Stimulated activated CD4-positive, alpha-beta T cell treated with anti-CD3 and anti-CD28 coated beads, Interleukin-4, amount 100 ng/mL, for 4 hours (primary cell): ENCODE results near the gene B4GALT3.

Experiments used
- DNase-seq, 2 experiments: peaks; one replicate each; pipeline ENCODE4 v3.0.0-alpha.2; 2020

The B4GALT3 gene

GRCh38 chr1:161121834-161122233, 55.5 kb downstream of the B4GALT3 start:
- no peak for DNase-seq
